ENCODE results near the gene NGLY1.

The NGLY1 gene

GRCh38 chr3:25708036-25708435, 75.2 kb downstream of the NGLY1 start:
- DNase-seq (ENCODE audit: extremely low spot score) = no peak
- no peak for TF ChIP-seq CTCF (IDR thresholded peaks at IDR 0.05; ENCODE audit: control extremely low read depth, extremely low read depth, low read depth, missing control alignments)
- ChIA-PET CTCF (interaction anchor here (1.4 kb wide), 1 partner anchor 15 kb away, joined by 4 read pairs; no protein-coding TSS in a partner anchor), POLR2A (no interaction called here)

GRCh38 chr3:25707268-25707926, 75.8 kb downstream of the NGLY1 start:
- DNase-seq (ENCODE audit: extremely low spot score) = no peak
- ChIA-PET CTCF (interaction anchor here (1.4 kb wide), 2 partner anchors 12 to 14 kb away, joined by 4 to 5 read pairs; no protein-coding TSS in a partner anchor), POLR2A (no interaction called here)
- TF ChIP-seq CTCF (IDR thresholded peaks at IDR 0.05; ENCODE audit: control extremely low read depth, extremely low read depth, low read depth, missing control alignments) = no peak

- POLR2A ChIA-PET = no interaction called here
- no peak for TF ChIP-seq CTCF (IDR thresholded peaks at IDR 0.05; ENCODE audit: control extremely low read depth, extremely low read depth, low read depth, missing control alignments)
- DNase-seq (ENCODE audit: extremely low spot score) = no peak
- CTCF ChIA-PET = interaction anchor here (0.7 to 2.4 kb wide), 3 partner anchors 13 to 35 kb away, joined by 3 to 11 read pairs (median 5); no protein-coding TSS in a partner anchor
Observed at GRCh38 chr3:25706213-25706612, 77.0 kb downstream of the NGLY1 start.

- ChIA-PET POLR2A (no interaction called here), CTCF (interaction anchor here (0.9 to 1.1 kb wide), 2 partner anchors 13 to 30 kb away, joined by 4 to 5 read pairs; no protein-coding TSS in a partner anchor)
- no peak for DNase-seq (ENCODE audit: extremely low spot score)
- TF ChIP-seq CTCF (IDR thresholded peaks at IDR 0.05; ENCODE audit: control extremely low read depth, extremely low read depth, low read depth, missing control alignments) = no peak
Observed at GRCh38 chr3:25697553-25697952, 85.7 kb downstream of the NGLY1 start.

GRCh38 chr3:25695731-25696420, 87.4 kb downstream of the NGLY1 start:
- ChIA-PET CTCF (interaction anchor here (1.0 to 1.5 kb wide), 3 partner anchors 12 to 34 kb away, joined by 3 to 8 read pairs (median 3); no protein-coding TSS in a partner anchor), POLR2A (no interaction called here)
- DNase-seq (ENCODE audit: extremely low spot score) = no peak
- TF ChIP-seq CTCF (IDR thresholded peaks at IDR 0.05; ENCODE audit: control extremely low read depth, extremely low read depth, low read depth, missing control alignments) = no peak

DNA sequence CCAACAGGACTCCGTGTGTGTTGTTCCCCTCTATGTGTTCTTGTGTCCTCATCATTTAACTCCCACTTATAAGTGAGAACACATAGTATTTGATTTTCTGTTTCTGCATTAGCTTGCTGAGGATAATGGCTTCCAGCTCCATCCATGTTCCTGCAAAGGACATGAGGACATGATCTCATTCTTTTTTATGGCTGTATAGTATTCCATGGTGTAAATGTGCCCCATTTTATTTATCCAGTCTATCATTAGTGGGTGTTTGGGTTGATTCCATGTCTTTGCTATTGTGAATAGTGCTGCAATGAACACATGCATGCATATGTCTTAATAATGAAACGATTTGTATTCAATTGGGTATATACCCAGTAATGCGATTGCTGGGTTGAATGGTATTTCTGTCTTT, 90.0 kb downstream of the NGLY1 start:
- CTCF ChIA-PET = interaction anchor here (1.4 kb wide), 1 partner anchor 15 kb away, joined by 4 read pairs; no protein-coding TSS in a partner anchor
- DNase-seq (ENCODE audit: extremely low spot score) = no peak
- TF ChIP-seq CTCF (IDR thresholded peaks at IDR 0.05; ENCODE audit: control extremely low read depth, extremely low read depth, low read depth, missing control alignments) = no peak
- POLR2A ChIA-PET = no interaction called here
